HEK293 (cell line): ENCODE measurements around the gene MBD3L1.

Experiments used
- GLI2 ChIP-seq: fragments of 450-650 bp; formaldehyde crosslinking; IDR thresholded peaks from 2 replicates; pipeline ENCODE4; 2017; ENCODE audit warnings: missing biosample characterization, missing genetic modification characterization, low read depth, borderline replicate concordance
- HOXA7 ChIP-seq: sonication (generic); formaldehyde crosslinking; IDR thresholded peaks from 2 replicates; pipeline ENCODE4 v1.8.1; 2022; ENCODE audit warnings: missing genetic modification reagents, borderline replicate concordance
- KLF1 ChIP-seq: fragments of 450-650 bp; formaldehyde crosslinking; IDR thresholded peaks from 2 replicates; pipeline ENCODE4 v1.5.1; 2016; ENCODE audit warnings: missing biosample characterization, missing genetic modification characterization
- MYNN ChIP-seq: fragments of 450-650 bp; formaldehyde crosslinking; IDR thresholded peaks from 2 replicates; pipeline ENCODE4 v1.5.1; 2016; ENCODE audit warnings: missing biosample characterization, missing genetic modification characterization, borderline replicate concordance
- SP2 ChIP-seq: fragments of 450-650 bp; formaldehyde crosslinking; IDR thresholded peaks from 2 replicates; pipeline ENCODE4 v1.5.1; 2016; ENCODE audit warnings: missing biosample characterization, missing genetic modification characterization
- YY2 ChIP-seq: fragments of 450-650 bp; formaldehyde crosslinking; IDR thresholded peaks from 2 replicates; pipeline ENCODE4 v1.5.1; 2016; ENCODE audit warnings: missing biosample characterization, missing genetic modification characterization
- ZBTB17 ChIP-seq: fragments of 450-650 bp; formaldehyde crosslinking; IDR thresholded peaks from 2 replicates; pipeline ENCODE4 v1.5.1; 2016; ENCODE audit warnings: missing biosample characterization, missing genetic modification characterization
- ZBTB6 ChIP-seq: fragments of 450-650 bp; formaldehyde crosslinking; IDR thresholded peaks from 2 replicates; pipeline ENCODE4 v1.5.1; 2017; ENCODE audit warnings: missing biosample characterization, missing genetic modification characterization
- ZFP69B ChIP-seq: fragments of 450-650 bp; formaldehyde crosslinking; IDR thresholded peaks from 2 replicates; pipeline ENCODE4 v1.5.1; 2016; ENCODE audit warnings: missing biosample characterization, missing genetic modification characterization
- ZIC2 ChIP-seq: fragments of 450-650 bp; formaldehyde crosslinking; IDR thresholded peaks from 2 replicates; pipeline ENCODE4 v1.5.1; 2016; ENCODE audit warnings: missing biosample characterization, missing genetic modification characterization
- ZNF16 ChIP-seq: fragments of 450-650 bp; formaldehyde crosslinking; IDR thresholded peaks from 2 replicates; pipeline ENCODE4 v1.5.1; 2016; ENCODE audit warnings: low read depth, missing biosample characterization, missing genetic modification characterization
- ZNF184 ChIP-seq: fragments of 450-650 bp; IDR thresholded peaks from 2 replicates; pipeline ENCODE4 v1.5.1; 2018; ENCODE audit warnings: missing biosample characterization, mild to moderate bottlenecking, missing genetic modification characterization
- ZNF302 ChIP-seq: fragments of 450-650 bp; formaldehyde crosslinking; IDR thresholded peaks from 2 replicates; pipeline ENCODE4 v1.5.1; 2016; ENCODE audit warnings: missing biosample characterization, missing genetic modification characterization, low read depth
- ZNF324 ChIP-seq: fragments of 450-650 bp; formaldehyde crosslinking; IDR thresholded peaks from 2 replicates; pipeline ENCODE4 v1.5.1; 2016; ENCODE audit warnings: missing biosample characterization, missing genetic modification characterization
- ZNF335 ChIP-seq: fragments of 450-650 bp; formaldehyde crosslinking; conservative IDR thresholded peaks from 2 replicates; pipeline ENCODE4 v1.5.1; 2016; ENCODE audit warnings: missing biosample characterization, missing genetic modification characterization
- ZNF341 ChIP-seq: fragments of 450-650 bp; formaldehyde crosslinking; IDR thresholded peaks from 2 replicates; pipeline ENCODE4; 2016; ENCODE audit warnings: low read depth, missing biosample characterization, missing genetic modification characterization
- ZNF433 ChIP-seq: fragments of 450-650 bp; formaldehyde crosslinking; IDR thresholded peaks from 2 replicates; pipeline ENCODE4 v1.5.1; 2016; ENCODE audit warnings: missing biosample characterization, missing genetic modification characterization, low read depth
- ZNF510 ChIP-seq: fragments of 450-650 bp; formaldehyde crosslinking; IDR thresholded peaks from 2 replicates; pipeline ENCODE4 v1.5.1; 2018; ENCODE audit warnings: mild to moderate bottlenecking, missing genetic modification characterization, missing biosample characterization; ENCODE audit not compliant: insufficient replicate concordance
- ZNF555 ChIP-seq: fragments of 450-650 bp; formaldehyde crosslinking; conservative IDR thresholded peaks from 2 replicates; pipeline ENCODE4 v1.5.1; 2017; ENCODE audit warnings: missing biosample characterization, mild to moderate bottlenecking, missing genetic modification characterization, inconsistent platforms
- ZNF561 ChIP-seq: fragments of 450-650 bp; IDR thresholded peaks from 2 replicates; pipeline ENCODE4 v1.5.1; 2018; ENCODE audit warnings: missing biosample characterization, missing genetic modification characterization, borderline replicate concordance
- ZNF596 ChIP-seq: fragments of 450-650 bp; IDR thresholded peaks from 2 replicates; pipeline ENCODE4 v1.5.0; 2018; ENCODE audit warnings: missing biosample characterization, mild to moderate bottlenecking, missing genetic modification characterization, moderate library complexity
- ZNF629 ChIP-seq: fragments of 450-650 bp; formaldehyde crosslinking; IDR thresholded peaks from 2 replicates; pipeline ENCODE4 v1.5.1; 2017; ENCODE audit warnings: missing biosample characterization, missing genetic modification characterization
- ZNF768 ChIP-seq: fragments of 450-650 bp; formaldehyde crosslinking; IDR thresholded peaks from 2 replicates; pipeline ENCODE4 v1.5.1; 2018; ENCODE audit warnings: missing biosample characterization, mild to moderate bottlenecking, missing genetic modification characterization
- ZNF785 ChIP-seq: fragments of 450-650 bp; formaldehyde crosslinking; IDR thresholded peaks from 2 replicates; pipeline ENCODE4 v1.5.1; 2016; ENCODE audit warnings: missing biosample characterization, missing genetic modification characterization
- ZSCAN30 ChIP-seq: fragments of 450-650 bp; IDR thresholded peaks from 2 replicates; pipeline ENCODE4 v1.5.1; 2018; ENCODE audit warnings: missing biosample characterization, mild to moderate bottlenecking, missing genetic modification characterization, moderate library complexity
- TF ChIP-seq, protein P1 (sequence below): fragments of 450-650 bp; formaldehyde crosslinking; IDR thresholded peaks from 2 replicates; pipeline ENCODE4 v1.5.1; 2016; ENCODE audit warnings: missing biosample characterization, missing genetic modification characterization
- TF ChIP-seq, protein P2 (sequence below): fragments of 450-650 bp; formaldehyde crosslinking; IDR thresholded peaks from 2 replicates; pipeline ENCODE4 v1.5.1; 2016; ENCODE audit warnings: missing biosample characterization, missing genetic modification characterization
- TF ChIP-seq, protein P3 (sequence below): fragments of 450-650 bp; formaldehyde crosslinking; IDR thresholded peaks from 2 replicates; pipeline ENCODE4 v1.5.1; 2016; ENCODE audit warnings: missing biosample characterization, missing genetic modification characterization
- TF ChIP-seq, protein P4 (sequence below): fragments of 450-650 bp; formaldehyde crosslinking; IDR thresholded peaks from 2 replicates; pipeline ENCODE4 v1.5.1; 2016; ENCODE audit warnings: missing biosample characterization, missing genetic modification characterization

Gene MBD3L1

GRCh38 chr19:8832132-8833021, at the start of gene MBD3L1, which contains the start of gene ZNF558 (continued):
- TF ChIP-seq, protein P1, sequence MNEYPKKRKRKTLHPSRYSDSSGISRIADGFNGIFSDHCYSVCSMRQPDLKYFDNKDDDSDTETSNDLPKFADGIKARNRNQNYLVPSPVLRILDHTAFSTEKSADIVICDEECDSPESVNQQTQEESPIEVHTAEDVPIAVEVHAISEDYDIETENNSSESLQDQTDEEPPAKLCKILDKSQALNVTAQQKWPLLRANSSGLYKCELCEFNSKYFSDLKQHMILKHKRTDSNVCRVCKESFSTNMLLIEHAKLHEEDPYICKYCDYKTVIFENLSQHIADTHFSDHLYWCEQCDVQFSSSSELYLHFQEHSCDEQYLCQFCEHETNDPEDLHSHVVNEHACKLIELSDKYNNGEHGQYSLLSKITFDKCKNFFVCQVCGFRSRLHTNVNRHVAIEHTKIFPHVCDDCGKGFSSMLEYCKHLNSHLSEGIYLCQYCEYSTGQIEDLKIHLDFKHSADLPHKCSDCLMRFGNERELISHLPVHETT (tag by site-specific recombination), result no peak
- no peak for TF ChIP-seq HOXA7
- TF ChIP-seq, protein P2, sequence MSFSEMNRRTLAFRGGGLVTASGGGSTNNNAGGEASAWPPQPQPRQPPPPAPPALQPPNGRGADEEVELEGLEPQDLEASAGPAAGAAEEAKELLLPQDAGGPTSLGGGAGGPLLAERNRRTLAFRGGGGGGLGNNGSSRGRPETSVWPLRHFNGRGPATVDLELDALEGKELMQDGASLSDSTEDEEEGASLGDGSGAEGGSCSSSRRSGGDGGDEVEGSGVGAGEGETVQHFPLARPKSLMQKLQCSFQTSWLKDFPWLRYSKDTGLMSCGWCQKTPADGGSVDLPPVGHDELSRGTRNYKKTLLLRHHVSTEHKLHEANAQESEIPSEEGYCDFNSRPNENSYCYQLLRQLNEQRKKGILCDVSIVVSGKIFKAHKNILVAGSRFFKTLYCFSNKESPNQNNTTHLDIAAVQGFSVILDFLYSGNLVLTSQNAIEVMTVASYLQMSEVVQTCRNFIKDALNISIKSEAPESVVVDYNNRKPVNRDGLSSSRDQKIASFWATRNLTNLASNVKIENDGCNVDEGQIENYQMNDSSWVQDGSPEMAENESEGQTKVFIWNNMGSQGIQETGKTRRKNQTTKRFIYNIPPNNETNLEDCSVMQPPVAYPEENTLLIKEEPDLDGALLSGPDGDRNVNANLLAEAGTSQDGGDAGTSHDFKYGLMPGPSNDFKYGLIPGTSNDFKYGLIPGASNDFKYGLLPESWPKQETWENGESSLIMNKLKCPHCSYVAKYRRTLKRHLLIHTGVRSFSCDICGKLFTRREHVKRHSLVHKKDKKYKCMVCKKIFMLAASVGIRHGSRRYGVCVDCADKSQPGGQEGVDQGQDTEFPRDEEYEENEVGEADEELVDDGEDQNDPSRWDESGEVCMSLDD, result 0 out of 2 replicates have a peak, but pooled peaks have one; percentile 35
- TF ChIP-seq ZFP69B, result peak; percentile 72
- TF ChIP-seq KLF1 (tag by site-specific recombination), result peak; percentile 87; the same call in 1 of the 2 replicates
- TF ChIP-seq, protein P3, sequence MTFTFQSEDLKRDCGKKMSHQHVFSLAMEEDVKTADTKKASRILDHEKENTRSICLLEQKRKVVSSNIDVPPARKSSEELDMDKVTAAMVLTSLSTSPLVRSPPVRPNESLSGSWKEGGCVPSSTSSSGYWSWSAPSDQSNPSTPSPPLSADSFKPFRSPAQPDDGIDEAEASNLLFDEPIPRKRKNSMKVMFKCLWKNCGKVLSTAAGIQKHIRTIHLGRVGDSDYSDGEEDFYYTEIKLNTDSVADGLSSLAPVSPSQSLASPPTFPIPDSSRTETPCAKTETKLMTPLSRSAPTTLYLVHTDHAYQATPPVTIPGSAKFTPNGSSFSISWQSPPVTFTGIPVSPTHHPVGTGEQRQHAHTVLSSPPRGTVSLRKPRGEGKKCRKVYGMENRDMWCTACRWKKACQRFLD (tag by site-specific recombination), result no peak
- no peak for TF ChIP-seq MYNN (tag by site-specific recombination)
- no peak for TF ChIP-seq ZNF302 (tag by site-specific recombination)
- 0 out of 2 replicates have a peak, but pooled peaks have one; percentile 28 for TF ChIP-seq ZNF324 (tag by site-specific recombination)
- no peak for TF ChIP-seq ZNF433 (tag by site-specific recombination)
- TF ChIP-seq ZNF555 (tag by site-specific recombination), result no peak
- peak; percentile 50; the same call in 1 of the 2 replicates for TF ChIP-seq ZBTB17 (tag by site-specific recombination)
- no peak for TF ChIP-seq ZNF768
- TF ChIP-seq ZNF561 (tag by site-specific recombination), result peak; percentile 79; the same call in 1 of the 2 replicates
- TF ChIP-seq ZBTB6 (tag by site-specific recombination), result peak; percentile 92
- no peak for TF ChIP-seq ZNF16 (tag by site-specific recombination)
- no peak for TF ChIP-seq YY2 (tag by site-specific recombination)
- peak; percentile 90 for TF ChIP-seq SP2 (tag by site-specific recombination)
- TF ChIP-seq ZIC2 (tag by site-specific recombination), result 0 out of 2 replicates have a peak, but pooled peaks have one; percentile 3
- TF ChIP-seq ZNF629 (tag by site-specific recombination), result 0 out of 2 replicates have a peak, but pooled peaks have one; percentile 36
- TF ChIP-seq ZSCAN30 (tag by site-specific recombination), result peak; percentile 93
- TF ChIP-seq ZNF341 (tag by site-specific recombination), result peak; percentile 42; the same call in 1 of the 2 replicates
- no peak for TF ChIP-seq GLI2 (tag by site-specific recombination)
- peak; percentile 52 for TF ChIP-seq ZNF596 (tag by site-specific recombination)
- peak; percentile 67 for TF ChIP-seq ZNF335 (tag by site-specific recombination)
- TF ChIP-seq, protein P4, sequence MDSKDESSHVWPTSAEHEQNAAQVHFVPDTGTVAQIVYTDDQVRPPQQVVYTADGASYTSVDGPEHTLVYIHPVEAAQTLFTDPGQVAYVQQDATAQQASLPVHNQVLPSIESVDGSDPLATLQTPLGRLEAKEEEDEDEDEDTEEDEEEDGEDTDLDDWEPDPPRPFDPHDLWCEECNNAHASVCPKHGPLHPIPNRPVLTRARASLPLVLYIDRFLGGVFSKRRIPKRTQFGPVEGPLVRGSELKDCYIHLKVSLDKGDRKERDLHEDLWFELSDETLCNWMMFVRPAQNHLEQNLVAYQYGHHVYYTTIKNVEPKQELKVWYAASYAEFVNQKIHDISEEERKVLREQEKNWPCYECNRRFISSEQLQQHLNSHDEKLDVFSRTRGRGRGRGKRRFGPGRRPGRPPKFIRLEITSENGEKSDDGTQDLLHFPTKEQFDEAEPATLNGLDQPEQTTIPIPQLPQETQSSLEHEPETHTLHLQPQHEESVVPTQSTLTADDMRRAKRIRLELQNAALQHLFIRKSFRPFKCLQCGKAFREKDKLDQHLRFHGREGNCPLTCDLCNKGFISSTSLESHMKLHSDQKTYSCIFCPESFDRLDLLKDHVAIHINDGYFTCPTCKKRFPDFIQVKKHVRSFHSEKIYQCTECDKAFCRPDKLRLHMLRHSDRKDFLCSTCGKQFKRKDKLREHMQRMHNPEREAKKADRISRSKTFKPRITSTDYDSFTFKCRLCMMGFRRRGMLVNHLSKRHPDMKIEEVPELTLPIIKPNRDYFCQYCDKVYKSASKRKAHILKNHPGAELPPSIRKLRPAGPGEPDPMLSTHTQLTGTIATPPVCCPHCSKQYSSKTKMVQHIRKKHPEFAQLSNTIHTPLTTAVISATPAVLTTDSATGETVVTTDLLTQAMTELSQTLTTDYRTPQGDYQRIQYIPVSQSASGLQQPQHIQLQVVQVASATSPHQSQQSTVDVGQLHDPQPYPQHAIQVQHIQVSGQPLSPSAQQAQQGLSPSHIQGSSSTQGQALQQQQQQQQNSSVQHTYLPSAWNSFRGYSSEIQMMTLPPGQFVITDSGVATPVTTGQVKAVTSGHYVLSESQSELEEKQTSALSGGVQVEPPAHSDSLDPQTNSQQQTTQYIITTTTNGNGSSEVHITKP (tag by site-specific recombination), result peak; percentile 86
- TF ChIP-seq ZNF184, result no peak
- no peak for TF ChIP-seq ZNF510
- peak; percentile 98 for TF ChIP-seq ZNF785 (tag by site-specific recombination)
